IPS-18a (cell line): ENCODE measurements around the gene PRR15.

Experiments used
- H3K27ac ChIP-seq: one replicate; pipeline ENCODE4 v1.5.1; 2013; ENCODE audit warnings: low read length
- H3K27me3 ChIP-seq: one replicate; pipeline ENCODE4 v1.6.1; 2013; ENCODE audit warnings: mild to moderate bottlenecking, low read length; ENCODE audit not compliant: control insufficient read depth, insufficient read depth
- H3K36me3 ChIP-seq: one replicate; pipeline ENCODE4 v1.6.1; 2013; ENCODE audit warnings: low read depth, low read length; ENCODE audit not compliant: control insufficient read depth
- H3K4me1 ChIP-seq: one replicate; pipeline ENCODE4 v1.6.1; 2013; ENCODE audit warnings: low read depth, low read length; ENCODE audit not compliant: control insufficient read depth
- H3K4me3 ChIP-seq: one replicate; pipeline ENCODE4 v1.5.1; 2013; ENCODE audit warnings: low read length
- H3K9ac ChIP-seq: one replicate; pipeline ENCODE4 v1.6.1; 2013; ENCODE audit warnings: mild to moderate bottlenecking, low read length, moderate library complexity
- H3K9me3 ChIP-seq: one replicate; pipeline ENCODE4 v1.6.1; 2013; ENCODE audit warnings: low read depth, low read length; ENCODE audit not compliant: control insufficient read depth

Gene PRR15

GRCh38 chr7:29611941-29612544 is 48.4 kb downstream of the PRR15 start:
- Histone ChIP-seq H3K27me3 (peaks cover 10% of the 10 kb centered on the region), H3K9me3 (no peaks in the 10 kb centered on the region), H3K4me1 (peaks cover 24% of the 10 kb centered on the region), H3K27ac (no peak overlapping the region), H3K36me3 (no peaks in the 10 kb centered on the region), H3K4me3 (no peak overlapping the region), H3K9ac (no peak overlapping the region)

- H3K9me3 ChIP-seq = no peaks in the 10 kb centered on the region
- H3K4me1 ChIP-seq = peaks cover 24% of the 10 kb centered on the region
- H3K27me3 ChIP-seq = peaks cover 10% of the 10 kb centered on the region
- no peak overlapping the region for H3K4me3 ChIP-seq
- no peaks in the 10 kb centered on the region for H3K36me3 ChIP-seq
- H3K9ac ChIP-seq = no peak overlapping the region
- H3K27ac ChIP-seq = no peak overlapping the region
Observed at GRCh38 chr7:29612596-29612995, 49.0 kb downstream of the PRR15 start.

GRCh38 chr7:29613100-29613499 is 49.5 kb downstream of the PRR15 start:
- Histone ChIP-seq H3K4me1 (peaks cover 21% of the 10 kb centered on the region), H3K27me3 (peaks cover 10% of the 10 kb centered on the region), H3K9ac (no peak overlapping the region), H3K9me3 (no peaks in the 10 kb centered on the region), H3K36me3 (no peaks in the 10 kb centered on the region), H3K27ac (no peak overlapping the region), H3K4me3 (no peak overlapping the region)

GRCh38 chr7:29614229-29614628 is 50.6 kb downstream of the PRR15 start:
- no peak overlapping the region for H3K27ac ChIP-seq
- H3K9me3 ChIP-seq = no peaks in the 10 kb centered on the region
- H3K4me1 ChIP-seq = peaks cover 17% of the 10 kb centered on the region
- H3K4me3 ChIP-seq = no peak overlapping the region
- no peak overlapping the region for H3K9ac ChIP-seq
- H3K27me3 ChIP-seq = peaks cover 5% of the 10 kb centered on the region
- H3K36me3 ChIP-seq = no peaks in the 10 kb centered on the region
